Activated B cell treated with CpG ODN at 0.5 μM for 24 hours (primary cell): Measurements from ENCODE around the gene SMTN. TPM values are rescaled to one million over a fixed set of nuclear protein-coding genes. Genes with fewer than 3 reads are reported as not detected.

Experiments used
- ATAC-seq: fragments of 200-7000 bp; cut with Tn5 transposase; one replicate; pipeline ENCODE4 v1.10.0; 2021; ENCODE audit warnings: low read depth, mild to moderate bottlenecking, moderate library complexity
- CTCF ChIA-PET: fragments of 350-600 bp; sonication (Branson Sonifier 250); formaldehyde crosslinking; loops from one replicate; lab custom pipeline; 2021; ENCODE audit warnings: antibody characterized with exemption; lab: Charles Lee
- POLR2A ChIA-PET: fragments of 350-600 bp; sonication (Branson Sonifier 250); formaldehyde crosslinking; loops from one replicate; lab custom pipeline; 2021; ENCODE audit warnings: antibody characterized with exemption; lab: Charles Lee
- DNase-seq: peaks from one replicate; pipeline ENCODE4 v3.0.0; 2022
- H3K27ac Mint-ChIP-seq: one replicate; pipeline ENCODE4 v1.8.0; 2020; ENCODE audit warnings: mixed read lengths
- H3K27me3 Mint-ChIP-seq: one replicate; pipeline ENCODE4 v1.8.0; 2021; ENCODE audit warnings: mixed read lengths
- H3K36me3 Mint-ChIP-seq: one replicate; pipeline ENCODE4 v1.8.0; 2021; ENCODE audit warnings: low read depth, mixed read lengths
- H3K4me1 Mint-ChIP-seq: one replicate; pipeline ENCODE4 v1.8.0; 2021; ENCODE audit warnings: mixed read lengths
- H3K4me3 Mint-ChIP-seq: one replicate; pipeline ENCODE4 v1.8.0; 2020; ENCODE audit warnings: mild to moderate bottlenecking, mixed read lengths
- H3K9me3 Mint-ChIP-seq: one replicate; pipeline ENCODE4 v1.8.0; 2020; ENCODE audit warnings: mixed read lengths
- CTCF ChIP-seq: fragments of 200-600 bp; IDR thresholded peaks from one replicate; pipeline ENCODE4 v1.8.0; 2022; ENCODE audit warnings: antibody characterized with exemption, mild to moderate bottlenecking
- intact Hi-C: fragments of 100-400 bp; cut with micrococcal nuclease; formaldehyde crosslinking; loops from one replicate; pipeline ENCODE4 v1.15.1; 2024
- total RNA-seq: library from RNA; stranded (reverse); gene quantifications from 2 replicates; pipeline ENCODE4 v1.2.3, GENCODE V29; 2022

SMTN gene
- total RNA-seq, 1 donor from 2014 or later, result 3.1 TPM

- no peak overlapping the region for H3K4me3 Mint-ChIP-seq
- intact Hi-C loops, result no loop called here
- CTCF ChIA-PET, result no interaction called here
- TF ChIP-seq CTCF, result no peak
- peaks cover 18% of the 10 kb centered on the region for H3K4me1 Mint-ChIP-seq
- DNase-seq (no peak), ATAC-seq (no peak)
- no peaks in the 10 kb centered on the region for H3K27me3 Mint-ChIP-seq
- POLR2A ChIA-PET, result interaction anchor here (1.3 to 1.6 kb wide), 2 partner anchors 17 to 133 kb away, joined by 3 to 4 read pairs; no protein-coding TSS in a partner anchor
- H3K9me3 Mint-ChIP-seq, result no peaks in the 10 kb centered on the region
- H3K27ac Mint-ChIP-seq, result no peak overlapping the region
- H3K36me3 Mint-ChIP-seq, result no peaks in the 10 kb centered on the region
Measured at GRCh38 chr22:31102441-31103081, 21.4 kb downstream of the SMTN start.

GRCh38 chr22:31103111-31103510 is 22.0 kb downstream of the SMTN start:
- peaks cover 23% of the 10 kb centered on the region for H3K4me1 Mint-ChIP-seq
- H3K9me3 Mint-ChIP-seq, result no peaks in the 10 kb centered on the region
- ChIA-PET POLR2A (interaction anchor here (1.3 to 1.6 kb wide), 2 partner anchors 18 to 133 kb away, joined by 3 to 4 read pairs; no protein-coding TSS in a partner anchor), CTCF (no interaction called here)
- no peak for TF ChIP-seq CTCF
- intact Hi-C loops, result no loop called here
- no peak overlapping the region for H3K4me3 Mint-ChIP-seq
- H3K36me3 Mint-ChIP-seq, result no peaks in the 10 kb centered on the region
- H3K27me3 Mint-ChIP-seq, result no peaks in the 10 kb centered on the region
- ATAC-seq (no peak), DNase-seq (no peak)
- no peak overlapping the region for H3K27ac Mint-ChIP-seq

GRCh38 chr22:31103899-31104694 is 23.0 kb downstream of the SMTN start:
- Mint-ChIP-seq H3K9me3 (no peaks in the 10 kb centered on the region), H3K4me3 (no peak overlapping the region), H3K36me3 (no peaks in the 10 kb centered on the region), H3K27ac (no peak overlapping the region), H3K27me3 (no peaks in the 10 kb centered on the region), H3K4me1 (peaks cover 23% of the 10 kb centered on the region)
- DNase-seq, result no peak
- intact Hi-C loops, result no loop called here
- CTCF ChIA-PET, result no interaction called here
- no peak for TF ChIP-seq CTCF
- POLR2A ChIA-PET, result interaction anchor here (1.3 to 1.6 kb wide), 2 partner anchors 19 to 21 kb away, joined by 4 to 5 read pairs; no protein-coding TSS in a partner anchor
- ATAC-seq, result no peak

GRCh38 chr22:31104869-31105268 is 23.8 kb downstream of the SMTN start:
- ChIA-PET CTCF (no interaction called here), POLR2A (interaction anchor here (1.2 to 1.3 kb wide), 2 partner anchors 20 to 22 kb away, joined by 3 to 5 read pairs; no protein-coding TSS in a partner anchor)
- intact Hi-C loops, result loop anchor here (5.0 kb wide), 4 partner anchors 42 to 513 kb away; partner anchors contain the start of genes LIMK2 and PES1
- Mint-ChIP-seq H3K4me1 (peaks cover 23% of the 10 kb centered on the region), H3K27ac (no peak overlapping the region), H3K36me3 (no peaks in the 10 kb centered on the region), H3K9me3 (no peaks in the 10 kb centered on the region), H3K27me3 (no peaks in the 10 kb centered on the region), H3K4me3 (no peak overlapping the region)
- TF ChIP-seq CTCF, result no peak
- DNase-seq (no peak), ATAC-seq (no peak)
